ENCODE data around the gene FAM20B.
"Not testable (repeated sequence)": the region's sequence is repeated elsewhere in the genome, so short reads cannot be mapped to it uniquely, and the experiment has no call there.

The FAM20B gene

GRCh38 chr1:179025125-179025974 is at the start of gene FAM20B:
Gene FAM20B, plus strand, starts transcription at chr1:179025894. Its CDS starts 17,954 bp downstream, at chr1:179043848.
- CTCF ChIA-PET, result interaction anchor here (0.8 to 1.4 kb wide), 2 partner anchors 13 to 345 kb away, joined by 4 read pairs; no protein-coding TSS in a partner anchor
- peaks cover 48% of the 10 kb centered on the region for H3K4me1 Mint-ChIP-seq
- peaks cover 11% of the 10 kb centered on the region for H3K27me3 Mint-ChIP-seq
- DNase-seq, result peak; percentile 93
- no peaks in the 10 kb centered on the region for H3K36me3 Mint-ChIP-seq
- no peaks in the 10 kb centered on the region for H3K9me3 Mint-ChIP-seq
- peak within 1 kb of the TSS; percentile 84 for H3K27ac Mint-ChIP-seq
- peak within 1 kb of the TSS; percentile 83 for H3K4me3 Mint-ChIP-seq

DNA sequence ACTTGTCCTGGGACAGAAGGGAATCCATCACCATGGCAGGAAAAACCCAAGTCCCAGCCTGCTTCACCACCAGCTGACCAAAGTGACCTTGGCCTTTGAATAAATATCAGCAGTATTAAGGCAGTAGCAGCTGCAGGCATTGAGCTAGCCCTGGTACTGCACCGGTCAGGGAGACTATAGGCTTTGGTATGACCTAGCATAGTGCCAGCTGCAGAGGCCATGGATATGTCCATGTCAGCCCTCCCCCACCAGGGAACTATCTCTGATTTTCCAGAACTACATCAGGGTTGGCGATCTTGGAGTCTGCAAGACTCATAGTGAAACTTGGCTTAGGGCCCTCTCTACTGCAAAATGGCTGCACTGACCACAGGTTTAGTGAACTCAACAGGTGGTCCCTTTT is 49.2 kb upstream of the FAM20B start:
- H3K27ac Mint-ChIP-seq, result no peak overlapping the region
- H3K4me3 Mint-ChIP-seq, result no peak overlapping the region
- H3K9me3 Mint-ChIP-seq, result peaks cover 12% of the 10 kb centered on the region
- H3K27me3 Mint-ChIP-seq, result peaks cover 21% of the 10 kb centered on the region
- no peaks in the 10 kb centered on the region for H3K36me3 Mint-ChIP-seq
- CTCF ChIA-PET, result interaction anchor here (1.0 to 1.4 kb wide), 2 partner anchors 26 to 27 kb away, joined by 3 to 4 read pairs; no protein-coding TSS in a partner anchor
- H3K4me1 Mint-ChIP-seq, result peaks cover 6% of the 10 kb centered on the region
- no peak for DNase-seq

- CTCF ChIA-PET, result no interaction called here
- H3K9me3 Mint-ChIP-seq, result peaks cover 1% of the 10 kb centered on the region
Observed at GRCh38 chr1:178986204-178986603, 39.5 kb upstream of the FAM20B start.

GRCh38 chr1:178988198-178988597 is 37.5 kb upstream of the FAM20B start:
- H3K36me3 Mint-ChIP-seq, H3K9me3 Mint-ChIP-seq, CTCF ChIA-PET, H3K4me1 Mint-ChIP-seq, H3K4me3 Mint-ChIP-seq, H3K27me3 Mint-ChIP-seq, DNase-seq, H3K27ac Mint-ChIP-seq: not testable (repeated sequence)

More at GRCh38 chr1:178986204-178986603, 39.5 kb upstream of the FAM20B start:
- no peaks in the 10 kb centered on the region for H3K27me3 Mint-ChIP-seq
- H3K36me3 Mint-ChIP-seq, result no peaks in the 10 kb centered on the region
- H3K4me1 Mint-ChIP-seq, result no peaks in the 10 kb centered on the region
- no peak overlapping the region for H3K27ac Mint-ChIP-seq
- DNase-seq, result no peak
- no peak overlapping the region for H3K4me3 Mint-ChIP-seq

- Mint-ChIP-seq H3K36me3 (no peaks in the 10 kb centered on the region), H3K9me3 (no peaks in the 10 kb centered on the region), H3K4me1 (no peaks in the 10 kb centered on the region), H3K4me3 (no peak overlapping the region), H3K27me3 (peaks cover 4% of the 10 kb centered on the region), H3K27ac (no peak overlapping the region)
- CTCF ChIA-PET, result interaction anchor here (0.6 kb wide), 1 partner anchor 455 kb away, joined by 3 read pairs; no protein-coding TSS in a partner anchor
- no peak for DNase-seq
Observed at GRCh38 chr1:178993559-178993958, 32.1 kb upstream of the FAM20B start.

DNA sequence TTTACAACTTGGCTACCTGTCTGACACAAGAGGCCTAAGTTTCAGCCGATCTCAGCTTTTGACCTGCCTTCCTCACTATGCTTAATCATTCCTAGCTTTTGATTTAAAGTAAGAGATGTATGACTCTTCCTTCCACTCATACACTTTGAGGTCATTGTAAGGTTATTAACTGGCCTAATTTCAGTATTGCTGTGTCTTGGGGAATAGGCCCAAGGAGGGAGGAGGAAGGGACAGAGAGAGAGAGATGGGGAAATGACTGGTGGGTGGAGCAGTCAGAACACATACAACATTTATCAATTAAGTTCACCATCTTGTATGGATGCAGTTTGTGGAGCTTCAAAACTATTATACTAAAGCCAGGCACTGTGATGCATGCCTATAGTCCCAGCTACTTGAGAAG is 28.3 kb upstream of the FAM20B start:
- Mint-ChIP-seq H3K27ac (no peak overlapping the region), H3K36me3 (no peaks in the 10 kb centered on the region), H3K27me3 (peaks cover 4% of the 10 kb centered on the region), H3K4me1 (no peaks in the 10 kb centered on the region), H3K9me3 (no peaks in the 10 kb centered on the region), H3K4me3 (no peak overlapping the region)
- no peak for DNase-seq
- CTCF ChIA-PET, result no interaction called here

- Mint-ChIP-seq H3K9me3 (no peaks in the 10 kb centered on the region), H3K36me3 (no peaks in the 10 kb centered on the region), H3K27me3 (peaks cover 1% of the 10 kb centered on the region), H3K4me3 (no peak overlapping the region), H3K27ac (no peak overlapping the region), H3K4me1 (peaks cover 6% of the 10 kb centered on the region)
- no peak for DNase-seq
- CTCF ChIA-PET, result no interaction called here
Observed at GRCh38 chr1:178998295-178998694, 27.4 kb upstream of the FAM20B start.

DNA sequence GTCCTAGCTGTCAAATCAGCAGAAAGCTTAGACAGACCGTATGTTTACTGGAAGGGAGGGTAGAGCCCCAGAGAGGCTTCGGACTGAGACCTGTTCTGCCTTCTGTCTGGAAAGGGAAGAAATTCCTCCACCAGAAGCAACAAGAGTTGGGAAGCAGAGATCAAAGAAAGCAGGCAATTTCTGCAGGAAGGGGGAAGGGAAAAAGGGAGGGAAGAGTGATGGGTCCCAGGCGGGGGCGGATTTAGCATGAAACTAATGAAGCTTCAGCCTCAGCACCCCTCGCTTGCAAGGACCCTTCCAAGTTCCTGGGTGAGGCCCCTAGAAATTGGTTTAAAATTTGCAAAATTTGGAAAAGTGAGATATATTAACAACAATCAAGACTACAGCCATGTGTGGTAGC is 26.6 kb upstream of the FAM20B start:
- Mint-ChIP-seq H3K4me1 (peaks cover 11% of the 10 kb centered on the region), H3K4me3 (no peak overlapping the region)

DNA sequence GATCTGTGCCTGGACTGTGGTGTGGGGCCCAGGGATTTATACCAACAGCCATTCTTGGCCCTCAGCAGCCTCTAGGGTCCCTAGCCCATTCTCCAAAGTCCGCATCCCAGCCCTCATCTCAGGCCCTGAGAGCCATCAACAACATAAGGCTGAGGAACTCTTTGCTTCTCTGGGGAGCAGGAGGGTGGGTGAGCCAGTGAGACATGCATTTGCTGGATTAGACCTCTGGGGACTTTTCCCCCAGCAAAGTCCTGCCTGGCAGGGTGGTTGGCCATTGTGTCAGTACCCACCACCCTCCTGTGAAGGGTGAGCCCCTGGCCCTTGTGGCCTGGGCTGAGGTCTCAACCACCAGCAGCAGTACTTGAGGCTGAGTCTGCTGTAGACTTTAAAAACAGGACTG is 24.2 kb upstream of the FAM20B start:
- no peak overlapping the region for H3K4me3 Mint-ChIP-seq
- no peaks in the 10 kb centered on the region for H3K27me3 Mint-ChIP-seq
- H3K36me3 Mint-ChIP-seq, result no peaks in the 10 kb centered on the region
- H3K4me1 Mint-ChIP-seq, result peaks cover 15% of the 10 kb centered on the region
- H3K9me3 Mint-ChIP-seq, result no peaks in the 10 kb centered on the region
- CTCF ChIA-PET, result interaction anchor here (2.4 to 3.7 kb wide), 3 partner anchors 234 to 469 kb away, joined by 13 to 23 read pairs (median 20); no protein-coding TSS in a partner anchor
- DNase-seq, result no peak
- no peak overlapping the region for H3K27ac Mint-ChIP-seq

More for the DNA sequence above, 26.6 kb upstream of the FAM20B start:
- Mint-ChIP-seq H3K27ac (no peak overlapping the region), H3K9me3 (no peaks in the 10 kb centered on the region), H3K36me3 (no peaks in the 10 kb centered on the region), H3K27me3 (no peaks in the 10 kb centered on the region)
- CTCF ChIA-PET, result no interaction called here
- DNase-seq, result no peak

DNA sequence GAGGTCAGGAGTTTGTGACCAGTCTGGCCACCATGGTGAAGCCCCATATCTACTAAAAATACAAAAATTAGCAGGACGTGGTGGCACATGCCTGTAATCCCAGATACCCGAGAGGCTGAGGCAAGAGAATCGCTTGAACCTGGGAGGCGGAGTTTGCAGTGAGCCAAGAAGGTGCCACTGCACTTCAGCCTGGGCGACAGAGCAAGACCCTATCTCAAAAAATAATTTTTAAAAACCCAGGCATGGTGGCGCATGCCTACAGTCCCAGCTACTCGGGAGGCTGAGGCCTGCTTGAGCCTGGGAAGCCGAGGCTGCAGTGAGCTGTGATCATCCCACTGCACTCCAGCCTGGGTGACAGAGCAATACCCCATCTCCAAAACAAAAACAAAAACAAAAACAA is 23.6 kb upstream of the FAM20B start:
- CTCF ChIA-PET, result interaction anchor here (0.7 to 3.9 kb wide), 18 partner anchors 12 to 474 kb away, joined by 3 to 76 read pairs (median 6); no protein-coding TSS in a partner anchor
- H3K27ac Mint-ChIP-seq, H3K9me3 Mint-ChIP-seq, DNase-seq, H3K36me3 Mint-ChIP-seq, H3K4me3 Mint-ChIP-seq, H3K27me3 Mint-ChIP-seq: not testable (repeated sequence)
- H3K4me1 Mint-ChIP-seq, result peaks cover 15% of the 10 kb centered on the region

- Mint-ChIP-seq H3K4me3 (no peak overlapping the region), H3K27me3 (no peaks in the 10 kb centered on the region), H3K4me1 (peaks cover 15% of the 10 kb centered on the region), H3K27ac (no peak overlapping the region), H3K36me3 (no peaks in the 10 kb centered on the region), H3K9me3 (no peaks in the 10 kb centered on the region)
- DNase-seq, result peak; percentile 75
- CTCF ChIA-PET, result interaction anchor here (0.7 to 3.9 kb wide), 38 partner anchors 11 to 690 kb away, joined by 3 to 76 read pairs (median 4); no protein-coding TSS in a partner anchor
Observed at GRCh38 chr1:179002552-179003345, 22.9 kb upstream of the FAM20B start.

GRCh38 chr1:179003512-179004066 is 22.1 kb upstream of the FAM20B start:
- no peak for DNase-seq
- H3K4me3 Mint-ChIP-seq, result no peak overlapping the region
- H3K4me1 Mint-ChIP-seq, result peaks cover 15% of the 10 kb centered on the region
- no peaks in the 10 kb centered on the region for H3K9me3 Mint-ChIP-seq
- H3K27me3 Mint-ChIP-seq, result no peaks in the 10 kb centered on the region
- no peak overlapping the region for H3K27ac Mint-ChIP-seq
- CTCF ChIA-PET, result interaction anchor here (0.7 to 3.9 kb wide), 38 partner anchors 14 to 691 kb away, joined by 3 to 76 read pairs (median 4); no protein-coding TSS in a partner anchor
- no peaks in the 10 kb centered on the region for H3K36me3 Mint-ChIP-seq

DNA sequence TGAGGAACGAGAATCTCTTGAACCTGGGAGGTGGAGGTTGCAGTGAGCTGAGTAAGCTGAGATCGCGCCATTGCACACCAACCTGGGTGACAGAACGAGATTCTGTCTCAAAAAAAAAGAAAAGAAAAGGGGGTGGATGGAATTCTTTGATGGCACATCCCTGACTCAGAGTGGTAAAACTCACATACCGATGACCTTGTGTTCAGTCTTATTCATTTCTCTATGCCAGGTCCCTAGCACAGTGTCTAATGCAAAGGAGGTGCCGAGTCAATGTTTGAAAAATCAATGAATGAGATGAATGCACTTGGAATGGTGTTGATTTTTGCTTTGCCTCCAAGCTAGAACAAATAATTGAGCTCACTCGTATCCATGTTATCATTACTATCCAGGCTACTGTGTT is 18.5 kb upstream of the FAM20B start:
- peaks cover 15% of the 10 kb centered on the region for H3K4me1 Mint-ChIP-seq
- H3K36me3 Mint-ChIP-seq, result no peaks in the 10 kb centered on the region
- no peak for DNase-seq
- CTCF ChIA-PET, result interaction anchor here (0.6 to 1.3 kb wide), 2 partner anchors 232 to 241 kb away, joined by 3 read pairs; no protein-coding TSS in a partner anchor
- H3K27me3 Mint-ChIP-seq, result no peaks in the 10 kb centered on the region
- H3K9me3 Mint-ChIP-seq, result no peaks in the 10 kb centered on the region
- no peak overlapping the region for H3K4me3 Mint-ChIP-seq
- no peak overlapping the region for H3K27ac Mint-ChIP-seq

DNA sequence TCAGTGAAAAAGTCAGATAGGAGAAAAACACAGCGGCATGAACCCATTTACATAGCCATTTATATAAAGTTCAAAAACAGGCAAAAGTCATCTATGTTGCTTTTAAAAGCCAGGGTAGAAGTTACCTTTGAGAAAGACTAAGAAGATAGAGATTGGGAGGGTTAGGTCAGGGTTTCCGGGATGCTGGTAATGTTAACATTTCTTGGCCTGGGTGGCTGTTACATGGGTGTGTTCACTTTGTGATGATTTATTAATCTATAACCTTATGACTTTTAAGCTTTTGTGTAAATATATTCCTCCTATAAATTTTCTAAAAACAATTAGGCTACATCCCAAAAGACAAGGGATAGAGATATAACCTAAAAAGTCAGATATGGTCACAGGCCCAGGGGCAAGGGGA is 15.0 kb upstream of the FAM20B start:
- CTCF ChIA-PET, result no interaction called here
- Mint-ChIP-seq H3K27me3 (peaks cover 16% of the 10 kb centered on the region), H3K36me3 (no peaks in the 10 kb centered on the region), H3K4me1 (no peaks in the 10 kb centered on the region), H3K9me3 (no peaks in the 10 kb centered on the region), H3K4me3 (no peak overlapping the region), H3K27ac (no peak overlapping the region)
- DNase-seq, result no peak

Data from activated naive CD4-positive, alpha-beta T cell treated with anti-CD3 and anti-CD28 coated beads, Interleukin-2, amount 10 ng/mL, durations not matched to agents 7 days and 5 days (primary cell).